ENCODE results near the gene KRTAP9-9.
"Not testable (repeated sequence)": the region's sequence is repeated elsewhere in the genome, so short reads cannot be mapped to it uniquely, and the experiment has no call there.

KRTAP9-9 gene

DNA sequence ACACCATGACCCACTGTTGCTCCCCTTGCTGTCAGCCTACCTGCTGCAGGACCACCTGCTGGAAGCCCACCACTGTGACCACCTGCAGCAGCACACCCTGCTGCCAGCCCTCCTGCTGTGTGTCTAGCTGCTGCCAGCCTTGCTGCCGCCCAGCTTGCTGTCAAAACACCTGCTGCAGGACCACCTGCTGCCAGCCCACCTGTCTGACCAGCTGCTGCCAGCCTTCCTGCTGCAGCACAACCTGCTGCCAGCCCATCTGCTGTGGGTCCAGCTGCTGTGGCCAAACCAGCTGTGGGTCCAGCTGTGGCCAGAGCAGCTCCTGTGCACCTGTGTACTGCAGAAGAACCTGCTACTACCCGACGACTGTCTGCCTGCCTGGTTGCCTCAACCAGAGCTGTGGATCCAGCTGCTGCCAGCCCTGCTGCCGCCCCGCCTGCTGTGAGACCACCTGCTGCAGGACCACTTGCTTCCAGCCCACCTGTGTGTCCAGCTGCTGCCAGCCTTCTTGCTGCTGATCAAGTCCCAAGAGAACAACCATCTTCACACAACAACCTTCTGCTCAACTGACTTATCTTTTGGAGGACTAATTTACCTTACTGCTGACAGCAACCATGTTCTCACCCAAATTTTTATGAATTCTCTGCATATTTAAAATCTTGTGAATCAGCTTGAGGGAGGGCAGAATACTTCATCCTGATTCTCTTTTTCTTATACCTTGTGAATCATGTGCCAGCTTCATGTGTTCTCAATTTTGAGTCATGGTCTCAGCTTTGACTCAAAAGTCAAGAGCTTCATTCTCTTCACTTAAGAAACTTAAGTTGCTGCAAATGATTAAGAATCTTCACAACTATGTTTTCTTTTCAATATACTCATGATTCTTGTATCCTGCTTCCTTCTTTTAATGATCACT lies at the start of gene KRTAP9-9:
Gene KRTAP9-9, plus strand, starts transcription at position 4 of the 910 bp plus-strand sequence.
- not testable (repeated sequence) for H3K9me2 ChIP-seq (replicated peaks; ENCODE audit: insufficient read depth, low read length); H2AFZ ChIP-seq (ENCODE audit: low read depth, low read length, severe bottlenecking); H3K27me3 ChIP-seq (ENCODE audit: low read length); H3K4me2 ChIP-seq (ENCODE audit: low read depth, low read length, poor library complexity, severe bottlenecking); H4K20me1 ChIP-seq (ENCODE audit: low read depth, low read length); H3F3A ChIP-seq (ENCODE audit: insufficient read depth); H3K9me3 ChIP-seq (ENCODE audit: insufficient read depth, low read length); H3K36me3 ChIP-seq (ENCODE audit: low read length); H3K27ac ChIP-seq (ENCODE audit: low read depth, low read length); H3K4me3 ChIP-seq (ENCODE audit: insufficient read depth, low read length, poor library complexity, severe bottlenecking); H3K79me2 ChIP-seq (ENCODE audit: insufficient read depth, low read length); H3K9ac ChIP-seq (ENCODE audit: low read length)

DNA sequence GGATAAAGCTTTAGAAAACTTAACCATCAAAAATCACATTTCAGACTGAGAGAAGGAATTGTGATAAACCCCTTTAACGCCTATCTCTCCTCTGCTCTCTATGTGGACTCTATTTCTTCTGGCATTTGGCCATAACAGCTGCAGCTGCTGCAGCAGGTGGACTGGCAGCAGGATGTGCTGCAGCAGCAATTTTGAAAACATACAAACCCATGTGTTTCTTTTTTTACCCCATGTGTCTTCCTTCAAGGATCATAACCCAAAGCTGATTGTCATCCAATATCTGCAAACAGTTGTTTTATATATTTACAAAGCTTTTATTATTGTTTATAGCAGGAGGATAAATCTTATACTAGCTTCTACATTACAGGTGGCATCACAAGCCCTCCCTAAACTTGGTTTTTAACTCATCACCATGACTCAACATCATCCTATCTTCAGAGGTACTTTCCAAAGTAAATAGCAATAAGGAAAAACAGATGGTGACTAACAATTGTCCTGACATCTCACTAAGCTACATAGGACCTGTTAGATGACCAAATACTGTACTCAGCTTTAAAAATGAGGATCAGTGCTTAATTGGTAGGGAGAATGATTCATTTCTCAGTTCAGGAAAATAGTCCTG lies 43.2 kb upstream of the KRTAP9-9 start:
- TF ChIP-seq, protein P1, sequence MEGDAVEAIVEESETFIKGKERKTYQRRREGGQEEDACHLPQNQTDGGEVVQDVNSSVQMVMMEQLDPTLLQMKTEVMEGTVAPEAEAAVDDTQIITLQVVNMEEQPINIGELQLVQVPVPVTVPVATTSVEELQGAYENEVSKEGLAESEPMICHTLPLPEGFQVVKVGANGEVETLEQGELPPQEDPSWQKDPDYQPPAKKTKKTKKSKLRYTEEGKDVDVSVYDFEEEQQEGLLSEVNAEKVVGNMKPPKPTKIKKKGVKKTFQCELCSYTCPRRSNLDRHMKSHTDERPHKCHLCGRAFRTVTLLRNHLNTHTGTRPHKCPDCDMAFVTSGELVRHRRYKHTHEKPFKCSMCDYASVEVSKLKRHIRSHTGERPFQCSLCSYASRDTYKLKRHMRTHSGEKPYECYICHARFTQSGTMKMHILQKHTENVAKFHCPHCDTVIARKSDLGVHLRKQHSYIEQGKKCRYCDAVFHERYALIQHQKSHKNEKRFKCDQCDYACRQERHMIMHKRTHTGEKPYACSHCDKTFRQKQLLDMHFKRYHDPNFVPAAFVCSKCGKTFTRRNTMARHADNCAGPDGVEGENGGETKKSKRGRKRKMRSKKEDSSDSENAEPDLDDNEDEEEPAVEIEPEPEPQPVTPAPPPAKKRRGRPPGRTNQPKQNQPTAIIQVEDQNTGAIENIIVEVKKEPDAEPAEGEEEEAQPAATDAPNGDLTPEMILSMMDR (IDR thresholded peaks at IDR 0.05; ENCODE audit: insufficient read depth, low read length, poor library complexity, severe bottlenecking), result no peak
- TF ChIP-seq EZH2phosphoT487 (conservative IDR thresholded peaks at IDR 0.05; ENCODE audit: low read length), result no peak
- no peaks in the 10 kb centered on the region for H3K9me2 ChIP-seq (replicated peaks; ENCODE audit: insufficient read depth, low read length)
- no peaks in the 10 kb centered on the region for H4K20me1 ChIP-seq (ENCODE audit: low read depth, low read length)
- no peaks in the 10 kb centered on the region for H3K36me3 ChIP-seq (ENCODE audit: low read length)
- no peak overlapping the region for H3K27ac ChIP-seq (ENCODE audit: low read depth, low read length)
- no peak overlapping the region for H3K4me2 ChIP-seq (ENCODE audit: low read depth, low read length, poor library complexity, severe bottlenecking)
- no peaks in the 10 kb centered on the region for H3F3A ChIP-seq (ENCODE audit: insufficient read depth)
- H3K9me3 ChIP-seq (ENCODE audit: insufficient read depth, low read length), result no peaks in the 10 kb centered on the region
- no peaks in the 10 kb centered on the region for H3K27me3 ChIP-seq (ENCODE audit: low read length)
- H3K4me3 ChIP-seq (ENCODE audit: insufficient read depth, low read length, poor library complexity, severe bottlenecking), result no peak overlapping the region
- H2AFZ ChIP-seq (ENCODE audit: low read depth, low read length, severe bottlenecking), result no peak overlapping the region
- no peaks in the 10 kb centered on the region for H3K79me2 ChIP-seq (ENCODE audit: insufficient read depth, low read length)
- H3K9ac ChIP-seq (ENCODE audit: low read length), result no peak overlapping the region

DNA sequence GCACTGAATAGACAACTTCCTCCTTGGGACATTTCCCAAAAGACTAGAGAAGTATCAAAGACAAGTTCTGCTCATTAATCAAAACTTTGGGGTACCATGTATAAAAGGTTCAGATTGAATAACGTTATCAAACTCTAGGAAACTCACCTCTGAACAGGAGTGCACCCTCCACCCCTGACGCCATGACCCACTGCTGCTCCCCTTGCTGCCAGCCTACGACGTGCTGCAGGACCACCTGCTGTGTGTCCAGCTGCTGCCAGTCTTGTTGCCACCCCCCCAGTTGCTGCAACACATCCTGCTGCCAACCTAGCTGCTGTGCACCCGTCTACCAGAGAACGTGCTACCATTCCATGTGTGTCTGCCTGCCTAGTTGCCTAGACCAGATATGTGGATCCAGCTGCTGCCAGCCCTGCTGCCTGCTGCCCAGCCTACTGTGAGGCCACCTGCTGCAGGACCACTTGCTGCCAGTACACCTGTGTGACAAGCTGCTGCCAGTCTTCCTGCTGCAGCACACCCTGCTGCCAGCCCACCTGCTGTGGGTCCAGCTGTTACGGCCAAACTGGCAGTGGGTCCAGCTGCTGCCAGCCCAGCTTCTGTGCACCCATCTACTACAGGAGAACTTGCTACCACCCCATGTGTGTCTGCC lies 42.5 kb upstream of the KRTAP9-9 start:
- H3K9ac ChIP-seq (ENCODE audit: low read length), result no peak overlapping the region
- no peaks in the 10 kb centered on the region for H3K9me3 ChIP-seq (ENCODE audit: insufficient read depth, low read length)
- H3K4me2 ChIP-seq (ENCODE audit: low read depth, low read length, poor library complexity, severe bottlenecking), result no peak overlapping the region
- H3K36me3 ChIP-seq (ENCODE audit: low read length), result no peaks in the 10 kb centered on the region
- no peak overlapping the region for H3K27ac ChIP-seq (ENCODE audit: low read depth, low read length)
- no peak overlapping the region for H3K4me3 ChIP-seq (ENCODE audit: insufficient read depth, low read length, poor library complexity, severe bottlenecking)
- H3K27me3 ChIP-seq (ENCODE audit: low read length), result no peaks in the 10 kb centered on the region
- no peaks in the 10 kb centered on the region for H3K9me2 ChIP-seq (replicated peaks; ENCODE audit: insufficient read depth, low read length)
- H4K20me1 ChIP-seq (ENCODE audit: low read depth, low read length), result no peaks in the 10 kb centered on the region
- H3K79me2 ChIP-seq (ENCODE audit: insufficient read depth, low read length), result no peaks in the 10 kb centered on the region
- no peak overlapping the region for H2AFZ ChIP-seq (ENCODE audit: low read depth, low read length, severe bottlenecking)
- TF ChIP-seq, protein P1 (IDR thresholded peaks at IDR 0.05; ENCODE audit: insufficient read depth, low read length, poor library complexity, severe bottlenecking), result no peak
- TF ChIP-seq EZH2phosphoT487 (conservative IDR thresholded peaks at IDR 0.05; ENCODE audit: low read length), result no peak
- no peaks in the 10 kb centered on the region for H3F3A ChIP-seq (ENCODE audit: insufficient read depth)

All from SU-DHL-6 (cell line).